Activated CD4-positive, alpha-beta T cell treated with anti-CD3 and anti-CD28 coated beads, Interleukin-2, amount 10 ng/mL, durations not matched to agents 7 days and 5 days (primary cell): Measurements from ENCODE around the gene PEX11G. TPM values are rescaled to one million over a fixed set of nuclear protein-coding genes. Genes with fewer than 3 reads are reported as not detected.

ENCODE experiments used
- CTCF ChIA-PET: fragments of 350-600 bp; sonication (Branson Sonifier 250); formaldehyde crosslinking; loops from one replicate; lab custom pipeline; 2021; ENCODE audit warnings: antibody characterized with exemption; lab: Charles Lee
- POLR2A ChIA-PET: fragments of 350-600 bp; sonication (Branson Sonifier 250); formaldehyde crosslinking; loops from one replicate; lab custom pipeline; 2021; ENCODE audit warnings: antibody characterized with exemption; lab: Charles Lee
- DNase-seq: peaks from one replicate; pipeline ENCODE4 v3.0.0-alpha.2; 2020
- H3K27ac Mint-ChIP-seq: one replicate; pipeline ENCODE4 v1.8.0; 2021; ENCODE audit warnings: mild to moderate bottlenecking, moderate library complexity, mixed read lengths
- H3K27me3 Mint-ChIP-seq: one replicate; pipeline ENCODE4 v1.8.0; 2021; ENCODE audit warnings: mixed read lengths
- H3K36me3 Mint-ChIP-seq: one replicate; pipeline ENCODE4 v1.8.0; 2021; ENCODE audit warnings: low read depth, mixed read lengths
- H3K4me1 Mint-ChIP-seq: one replicate; pipeline ENCODE4 v1.8.0; 2021; ENCODE audit warnings: mixed read lengths
- H3K4me3 Mint-ChIP-seq: one replicate; pipeline ENCODE4 v1.8.0; 2021; ENCODE audit warnings: mild to moderate bottlenecking, moderate library complexity, mixed read lengths
- H3K9me3 Mint-ChIP-seq: one replicate; pipeline ENCODE4 v1.8.0; 2021; ENCODE audit warnings: mixed read lengths
- total RNA-seq, 2 experiments: library from RNA; stranded (reverse); gene quantifications; one replicate each; pipeline ENCODE4 v1.2.3, GENCODE V29; 2021

The PEX11G gene
- total RNA-seq, 2 experiments from 2014 or later, result 0.46 to 0.67 TPM

GRCh38 chr19:7504684-7505083 lies 15.8 kb upstream of the PEX11G start:
- CTCF ChIA-PET, result interaction anchor here (0.6 to 0.9 kb wide), 2 partner anchors 14 to 16 kb away, joined by 3 read pairs; no protein-coding TSS in a partner anchor
- Mint-ChIP-seq H3K4me1 (peaks cover 14% of the 10 kb centered on the region), H3K27ac (no peak overlapping the region), H3K27me3 (peaks cover 31% of the 10 kb centered on the region), H3K9me3 (no peaks in the 10 kb centered on the region), H3K4me3 (no peak overlapping the region), H3K36me3 (no peaks in the 10 kb centered on the region)
- POLR2A ChIA-PET, result interaction anchor here (0.6 kb wide), 1 partner anchor 410 kb away, joined by 5 read pairs; no protein-coding TSS in a partner anchor
- no peak for DNase-seq

- H3K9me3 Mint-ChIP-seq, result no peaks in the 10 kb centered on the region
- no peaks in the 10 kb centered on the region for H3K36me3 Mint-ChIP-seq
- no peak overlapping the region for H3K4me3 Mint-ChIP-seq
- H3K27ac Mint-ChIP-seq, result no peak overlapping the region
- no peak for DNase-seq
- ChIA-PET CTCF (no interaction called here), POLR2A (no interaction called here)
- H3K27me3 Mint-ChIP-seq, result peaks cover 39% of the 10 kb centered on the region
- H3K4me1 Mint-ChIP-seq, result peaks cover 14% of the 10 kb centered on the region
Measured at GRCh38 chr19:7502552-7502951, 13.7 kb upstream of the PEX11G start.

- Mint-ChIP-seq H3K36me3 (no peaks in the 10 kb centered on the region), H3K27me3 (peaks cover 39% of the 10 kb centered on the region), H3K27ac (no peak overlapping the region), H3K4me3 (peak overlapping the region; percentile 32), H3K4me1 (peaks cover 9% of the 10 kb centered on the region), H3K9me3 (no peaks in the 10 kb centered on the region)
- DNase-seq, result peak; percentile 61
- POLR2A ChIA-PET, result no interaction called here
- CTCF ChIA-PET, result interaction anchor here (0.5 kb wide), 1 partner anchor 8 kb away, joined by 3 read pairs; no protein-coding TSS in a partner anchor
Measured at GRCh38 chr19:7500811-7501450, 12.1 kb upstream of the PEX11G start.

- H3K27ac Mint-ChIP-seq, result no peak overlapping the region
- H3K4me1 Mint-ChIP-seq, result peaks cover 11% of the 10 kb centered on the region
- H3K9me3 Mint-ChIP-seq, result no peaks in the 10 kb centered on the region
- CTCF ChIA-PET, result interaction anchor here (0.6 to 2.0 kb wide), 7 partner anchors 9 to 843 kb away, joined by 3 to 8 read pairs (median 4); partner anchors contain the start of gene MCOLN1
- H3K4me3 Mint-ChIP-seq, result no peak overlapping the region
- DNase-seq, result no peak
- H3K36me3 Mint-ChIP-seq, result no peaks in the 10 kb centered on the region
- peaks cover 30% of the 10 kb centered on the region for H3K27me3 Mint-ChIP-seq
- POLR2A ChIA-PET, result no interaction called here
Measured at GRCh38 chr19:7497292-7497691, 8.5 kb upstream of the PEX11G start.

- POLR2A ChIA-PET, result no interaction called here
Measured at GRCh38 chr19:7494416-7495098, 5.7 kb upstream of the PEX11G start.

GRCh38 chr19:7492558-7492957 lies 3.7 kb upstream of the PEX11G start:
- ChIA-PET POLR2A (no interaction called here), CTCF (no interaction called here)
- Mint-ChIP-seq H3K27ac (peak overlapping the region; percentile 74), H3K27me3 (peaks cover 7% of the 10 kb centered on the region), H3K9me3 (no peaks in the 10 kb centered on the region), H3K4me1 (peaks cover 28% of the 10 kb centered on the region), H3K36me3 (no peaks in the 10 kb centered on the region), H3K4me3 (no peak overlapping the region)
- DNase-seq, result no peak

More at GRCh38 chr19:7494416-7495098, 5.7 kb upstream of the PEX11G start:
- Mint-ChIP-seq H3K4me3 (no peak overlapping the region), H3K9me3 (no peaks in the 10 kb centered on the region), H3K36me3 (no peaks in the 10 kb centered on the region), H3K27ac (no peak overlapping the region), H3K4me1 (peaks cover 21% of the 10 kb centered on the region), H3K27me3 (peaks cover 13% of the 10 kb centered on the region)
- CTCF ChIA-PET, result interaction anchor here (0.6 to 1.6 kb wide), 7 partner anchors 10 to 979 kb away, joined by 3 to 4 read pairs (median 3); no protein-coding TSS in a partner anchor
- no peak for DNase-seq

GRCh38 chr19:7492142-7492541 lies 3.3 kb upstream of the PEX11G start:
- peaks cover 6% of the 10 kb centered on the region for H3K27me3 Mint-ChIP-seq
- peak; percentile 48 for DNase-seq
- H3K27ac Mint-ChIP-seq, result peak overlapping the region; percentile 74
- no peak overlapping the region for H3K4me3 Mint-ChIP-seq
- H3K36me3 Mint-ChIP-seq, result no peaks in the 10 kb centered on the region
- no peaks in the 10 kb centered on the region for H3K9me3 Mint-ChIP-seq
- peaks cover 28% of the 10 kb centered on the region for H3K4me1 Mint-ChIP-seq
- CTCF ChIA-PET, result no interaction called here
- POLR2A ChIA-PET, result no interaction called here

GRCh38 chr19:7489609-7490044 lies 792 bp upstream of the PEX11G start:
- H3K4me1 Mint-ChIP-seq, result peaks cover 28% of the 10 kb centered on the region
- H3K27me3 Mint-ChIP-seq, result no peaks in the 10 kb centered on the region
- POLR2A ChIA-PET, result interaction anchor here (0.6 kb wide), 1 partner anchor 179 kb away, joined by 3 read pairs; the partner anchor contains the start of gene RETN
- no peak for DNase-seq
- H3K36me3 Mint-ChIP-seq, result no peaks in the 10 kb centered on the region
- no peaks in the 10 kb centered on the region for H3K9me3 Mint-ChIP-seq
- peak overlapping the region; percentile 71 for H3K4me3 Mint-ChIP-seq
- CTCF ChIA-PET, result interaction anchor here (0.6 to 1.3 kb wide), 6 partner anchors 14 to 371 kb away, joined by 3 to 5 read pairs (median 3); no protein-coding TSS in a partner anchor
- H3K27ac Mint-ChIP-seq, result peak overlapping the region; percentile 79

- H3K27ac Mint-ChIP-seq, result no peak overlapping the region
- no peaks in the 10 kb centered on the region for H3K9me3 Mint-ChIP-seq
- ChIA-PET CTCF (interaction anchor here (0.7 to 1.8 kb wide), 2 partner anchors 9 to 10 kb away, joined by 3 to 8 read pairs; a partner anchor contains a TSS), POLR2A (no interaction called here)
- H3K36me3 Mint-ChIP-seq, result no peaks in the 10 kb centered on the region
- peaks cover 4% of the 10 kb centered on the region for H3K27me3 Mint-ChIP-seq
- no peak overlapping the region for H3K4me3 Mint-ChIP-seq
- no peak for DNase-seq
- H3K4me1 Mint-ChIP-seq, result peaks cover 18% of the 10 kb centered on the region
Measured at GRCh38 chr19:7486923-7487322, 1.9 kb downstream of the PEX11G start.

GRCh38 chr19:7483720-7484201 lies 5.1 kb downstream of the PEX11G start:
- Mint-ChIP-seq H3K4me3 (no peak overlapping the region), H3K9me3 (no peaks in the 10 kb centered on the region), H3K4me1 (peaks cover 5% of the 10 kb centered on the region), H3K27me3 (peaks cover 4% of the 10 kb centered on the region), H3K27ac (no peak overlapping the region), H3K36me3 (no peaks in the 10 kb centered on the region)
- ChIA-PET CTCF (interaction anchor here (1.2 kb wide), 1 partner anchor 10 kb away, joined by 3 read pairs; no protein-coding TSS in a partner anchor), POLR2A (no interaction called here)
- DNase-seq, result no peak

GRCh38 chr19:7482584-7483439 lies 6.0 kb downstream of the PEX11G start:
- no peaks in the 10 kb centered on the region for H3K9me3 Mint-ChIP-seq
- ChIA-PET POLR2A (no interaction called here), CTCF (no interaction called here)
- no peak for DNase-seq
- no peak overlapping the region for H3K4me3 Mint-ChIP-seq
- no peaks in the 10 kb centered on the region for H3K36me3 Mint-ChIP-seq
- H3K27ac Mint-ChIP-seq, result no peak overlapping the region
- H3K4me1 Mint-ChIP-seq, result peaks cover 5% of the 10 kb centered on the region
- peaks cover 4% of the 10 kb centered on the region for H3K27me3 Mint-ChIP-seq

- no peaks in the 10 kb centered on the region for H3K36me3 Mint-ChIP-seq
- DNase-seq, result no peak
- H3K4me3 Mint-ChIP-seq, result no peak overlapping the region
- H3K4me1 Mint-ChIP-seq, result peaks cover 5% of the 10 kb centered on the region
- no peak overlapping the region for H3K27ac Mint-ChIP-seq
- POLR2A ChIA-PET, result no interaction called here
- CTCF ChIA-PET, result no interaction called here
- H3K27me3 Mint-ChIP-seq, result peaks cover 4% of the 10 kb centered on the region
- H3K9me3 Mint-ChIP-seq, result no peaks in the 10 kb centered on the region
Measured at GRCh38 chr19:7480970-7481255, 7.9 kb downstream of the PEX11G start.
